ENCODE results near the gene RASL11A. TPM values are rescaled to one million over a fixed set of nuclear protein-coding genes. Genes with fewer than 3 reads are reported as not detected.

RASL11A gene
- total RNA-seq, 4 donors from 2014 or later = 18.7 to 37.7 (median 28.9) TPM

- Histone ChIP-seq H3K4me3 (no peak overlapping the region), H3K27ac (peak overlapping the region in 1 of 4 donors; percentile 31), H3K4me1 (peaks cover 11 to 32% (median 16%) of the 10 kb centered on the region in 4 donors), H3K36me3 (no peaks in the 10 kb centered on the region), H3K9me3 (no peaks in the 10 kb centered on the region), H3K27me3 (no peaks in the 10 kb centered on the region)
- in situ Hi-C loops (cut with MboI; ENCODE audit: low pct_ligation_motif_present in 1 of 4, low pct_unique_long_range_greater_than_20kb in 1 of 4, low sequenced_read_pairs in 3 of 4) = loop anchor here in 2 of 4 donors (25.0 kb wide), 2 partner anchors 105 to 280 kb away; partner anchors contain the start of gene USP12 (in 1 of the 2)
- intact Hi-C loops (cut with DNase I; ENCODE audit: low total_unique reads) = no loop called here
- WGBS, 2 donors (ENCODE audit: low coverage in 1 of 2) = 80% methylated on average over 2 of the region's 2 CpGs; no CpG with 5 or more reads in 1 of the 2 donors
- DNase-seq = no peak
- no peak for TF ChIP-seq POLR2AphosphoS5 (IDR thresholded peaks at IDR 0.05)
- no peak for TF ChIP-seq CTCF (IDR thresholded peaks at IDR 0.05)
- TF ChIP-seq POLR2A (IDR thresholded peaks at IDR 0.05) = no peak
- TF ChIP-seq EP300 (IDR thresholded peaks at IDR 0.05; ENCODE audit: low read depth) = no peak
Observed at GRCh38 chr13:27267596-27267995, 3.0 kb upstream of the RASL11A start.

- no peak for DNase-seq
- in situ Hi-C loops (cut with MboI; ENCODE audit: low pct_ligation_motif_present in 1 of 4, low pct_unique_long_range_greater_than_20kb in 1 of 4, low sequenced_read_pairs in 3 of 4) (loop anchor here in 2 of 4 donors (25.0 kb wide), 2 partner anchors 107 to 282 kb away; partner anchors contain the start of gene USP12 (in 1 of the 2)), intact Hi-C loops (cut with DNase I; ENCODE audit: low total_unique reads) (no loop called here)
- H3K4me3 ChIP-seq = no peak overlapping the region
- TF ChIP-seq EP300 (IDR thresholded peaks at IDR 0.05; ENCODE audit: low read depth) = no peak
- TF ChIP-seq CTCF (IDR thresholded peaks at IDR 0.05) = no peak
- TF ChIP-seq POLR2A (IDR thresholded peaks at IDR 0.05) = no peak
- TF ChIP-seq POLR2AphosphoS5 (IDR thresholded peaks at IDR 0.05) = no peak
- H3K27me3 ChIP-seq = no peaks in the 10 kb centered on the region
- no peak overlapping the region for H3K27ac ChIP-seq
- H3K36me3 ChIP-seq = no peaks in the 10 kb centered on the region
- H3K4me1 ChIP-seq = peaks cover 11 to 33% (median 18%) of the 10 kb centered on the region in 4 donors
- WGBS, 2 donors (ENCODE audit: low coverage in 1 of 2) = 67 to 68% methylated on average over 1 to 2 of the region's 2 CpGs
- H3K9me3 ChIP-seq = no peaks in the 10 kb centered on the region
Observed at GRCh38 chr13:27269114-27269665, 1.4 kb upstream of the RASL11A start.

GRCh38 chr13:27271570-27272096 is 1.0 kb downstream of the RASL11A start:
- Histone ChIP-seq H3K27me3 (no peaks in the 10 kb centered on the region), H3K36me3 (no peaks in the 10 kb centered on the region), H3K4me3 (peak overlapping the region; percentile 64 to 82 (median 66)), H3K27ac (peak overlapping the region; percentile 91 to 97 (median 94)), H3K4me1 (peaks cover 2 to 37% (median 14%) of the 10 kb centered on the region in 4 donors), H3K9me3 (no peaks in the 10 kb centered on the region)
- 15 to 46% methylated on average over 4 to 15 of the region's 15 CpGs for WGBS, 2 donors (ENCODE audit: low coverage in 1 of 2)
- in situ Hi-C loops (cut with MboI; ENCODE audit: low pct_ligation_motif_present in 1 of 4, low pct_unique_long_range_greater_than_20kb in 1 of 4, low sequenced_read_pairs in 3 of 4) = loop anchor here in 2 of 4 donors (10.0 to 25.0 kb wide), 4 partner anchors 73 to 287 kb away; partner anchors contain the start of gene USP12 (in 1 of the 2)
- DNase-seq = no peak
- intact Hi-C loops (cut with DNase I; ENCODE audit: low total_unique reads) = loop anchor here (5.0 kb wide), 2 partner anchors 76 to 284 kb away; no protein-coding TSS in a partner anchor
- no peak for TF ChIP-seq CTCF (IDR thresholded peaks at IDR 0.05)
- TF ChIP-seq POLR2AphosphoS5 (IDR thresholded peaks at IDR 0.05) = no peak
- no peak for TF ChIP-seq EP300 (IDR thresholded peaks at IDR 0.05; ENCODE audit: low read depth)
- no peak for TF ChIP-seq POLR2A (IDR thresholded peaks at IDR 0.05)

- in situ Hi-C loops (cut with MboI; ENCODE audit: low pct_ligation_motif_present in 1 of 4, low pct_unique_long_range_greater_than_20kb in 1 of 4, low sequenced_read_pairs in 3 of 4) (loop anchor here in 2 of 4 donors (10.0 to 25.0 kb wide), 4 partner anchors 71 to 289 kb away; partner anchors contain the start of gene USP12 (in 1 of the 2)), intact Hi-C loops (cut with DNase I; ENCODE audit: low total_unique reads) (loop anchor here (5.0 kb wide), 2 partner anchors 73 to 287 kb away; no protein-coding TSS in a partner anchor)
- Histone ChIP-seq H3K27ac (no peak overlapping the region), H3K27me3 (no peaks in the 10 kb centered on the region), H3K4me3 (no peak overlapping the region), H3K36me3 (no peaks in the 10 kb centered on the region), H3K4me1 (peaks cover 2 to 31% (median 14%) of the 10 kb centered on the region in 4 donors), H3K9me3 (no peaks in the 10 kb centered on the region)
- WGBS, 2 donors (ENCODE audit: low coverage in 1 of 2) = 72 to 79% methylated on average over 4 of the region's 4 CpGs
- TF ChIP-seq POLR2A (IDR thresholded peaks at IDR 0.05) (no peak), EP300 (IDR thresholded peaks at IDR 0.05; ENCODE audit: low read depth) (no peak), POLR2AphosphoS5 (IDR thresholded peaks at IDR 0.05) (no peak), CTCF (IDR thresholded peaks at IDR 0.05) (no peak)
- DNase-seq = no peak
Observed at GRCh38 chr13:27273658-27274425, 3.2 kb downstream of the RASL11A start.
